Hepatocyte (in vitro differentiated cells): Measurements from ENCODE around the gene TMEM63A. TPM values are rescaled to one million over a fixed set of nuclear protein-coding genes. Genes with fewer than 3 reads are reported as not detected.
"Not testable (repeated sequence)": the region's sequence is repeated elsewhere in the genome, so short reads cannot be mapped to it uniquely, and the experiment has no call there.

Source experiments
- DNase-seq: peaks from one replicate; pipeline ENCODE4 v3.0.0-alpha.2; 2016; ENCODE audit warnings: low spot score
- H2AFZ ChIP-seq: fragments of 200-600 bp; sonication (generic); 2 replicates; pipeline ENCODE4 v1.6.0; 2016; ENCODE audit warnings: antibody characterized with exemption, mild to moderate bottlenecking
- H3K27ac ChIP-seq: fragments of 200-600 bp; sonication (generic); 2 replicates; pipeline ENCODE4 v1.5.1; 2016; ENCODE audit warnings: mild to moderate bottlenecking
- H3K27me3 ChIP-seq: fragments of 200-600 bp; sonication (generic); 2 replicates; pipeline ENCODE4 v1.6.1; 2016
- H3K36me3 ChIP-seq: fragments of 200-600 bp; sonication (generic); replicated peaks from 2 replicates; pipeline ENCODE4 v1.5.1; 2016; ENCODE audit warnings: low read depth; ENCODE audit not compliant: insufficient read depth
- H3K4me1 ChIP-seq: fragments of 200-600 bp; sonication (generic); 2 replicates; pipeline ENCODE4 v1.5.1; 2016; ENCODE audit warnings: mild to moderate bottlenecking, moderate library complexity; ENCODE audit not compliant: insufficient read depth
- H3K4me2 ChIP-seq: fragments of 200-600 bp; sonication (generic); 2 replicates; pipeline ENCODE4 v1.6.0; 2016
- H3K4me3 ChIP-seq: fragments of 200-600 bp; sonication (generic); 2 replicates; pipeline ENCODE4 v1.5.1; 2016; ENCODE audit warnings: mild to moderate bottlenecking
- H3K79me2 ChIP-seq: fragments of 200-600 bp; sonication (generic); 2 replicates; pipeline ENCODE4 v1.6.0; 2017; ENCODE audit warnings: mild to moderate bottlenecking
- H3K9me2 ChIP-seq: fragments of 200-600 bp; sonication (generic); replicated peaks from 2 replicates; pipeline ENCODE4 v1.6.0; 2017; ENCODE audit warnings: mild to moderate bottlenecking; ENCODE audit not compliant: insufficient read depth
- H3K9me3 ChIP-seq: fragments of 200-600 bp; sonication (generic); 2 replicates; pipeline ENCODE4 v1.5.1; 2016; ENCODE audit warnings: low read depth, mild to moderate bottlenecking
- H4K20me1 ChIP-seq: fragments of 200-600 bp; sonication (generic); 2 replicates; pipeline ENCODE4 v1.6.0; 2016; ENCODE audit warnings: mild to moderate bottlenecking; ENCODE audit not compliant: insufficient read depth, poor library complexity, severe bottlenecking
- CTCF ChIP-seq: fragments of 200-600 bp; sonication (generic); IDR thresholded peaks from 2 replicates; pipeline ENCODE4 v1.5.1; 2016; ENCODE audit warnings: antibody characterized with exemption, mild to moderate bottlenecking; ENCODE audit not compliant: poor library complexity
- EZH2 ChIP-seq: fragments of 200-600 bp; sonication (generic); IDR thresholded peaks from 2 replicates; pipeline ENCODE4 v1.6.1; 2016; ENCODE audit warnings: antibody characterized with exemption, mild to moderate bottlenecking, borderline replicate concordance
- EZH2phosphoT487 ChIP-seq: fragments of 200-600 bp; sonication (generic); IDR thresholded peaks from one replicate; pipeline ENCODE4 v1.6.1; 2018; ENCODE audit warnings: antibody characterized with exemption, mild to moderate bottlenecking, low read depth, moderate library complexity; ENCODE audit not compliant: unreplicated experiment, severe bottlenecking
- WGBS: methylation state at CpG from one replicate; pipeline ENCODE4 v1.1.6; 2016; ENCODE audit warnings: low lambda C conversion rate; ENCODE audit errors: missing lambda C conversion rate; 5-methylcytosine and 5-hydroxymethylcytosine counted together
- polyA plus RNA-seq: library from polyadenylated mRNA; unstranded; fragments of >200 nt; fragmentation: Nextera tagmentation; extraction: Ambion mirVana; gene quantifications from 2 replicates; pipeline ENCODE4 v1.2.1, GENCODE V29; 2016
- total RNA-seq: library from RNA; depleted of rRNA; stranded (reverse); fragments of >200 nt; gene quantifications from 2 replicates; pipeline ENCODE4 v1.2.3, GENCODE V29; 2014

Gene TMEM63A
- total and polyA plus RNA-seq, 2 experiments from 2014 or later, result 38.8 to 47.5 TPM

GRCh38 chr1:225813214-225813964 lies 68.8 kb downstream of the TMEM63A start:
- Histone ChIP-seq H3K36me3 (no peaks in the 10 kb centered on the region), H3K4me2 (peak overlapping the region; percentile 38), H3K9me2 (no peaks in the 10 kb centered on the region), H2AFZ (no peak overlapping the region), H3K27me3 (no peaks in the 10 kb centered on the region), H3K4me1 (peaks cover 48% of the 10 kb centered on the region), H3K4me3 (no peak overlapping the region), H3K79me2 (peaks cover 63% of the 10 kb centered on the region), H4K20me1 (no peaks in the 10 kb centered on the region), H3K27ac (peak overlapping the region; percentile 56), H3K9me3 (no peaks in the 10 kb centered on the region)
- DNase-seq, result peak; percentile 75
- TF ChIP-seq EZH2 (no peak), EZH2phosphoT487 (no peak), CTCF (no peak)
- WGBS, result 43% methylated on average over 10 of the region's 10 CpGs

- no peak for DNase-seq
These were observed 69.5 kb downstream of the TMEM63A start for GRCh38 chr1:225812488-225813213.

GRCh38 chr1:225811622-225812487 lies 70.3 kb downstream of the TMEM63A start:
- H3K27me3 ChIP-seq, result no peaks in the 10 kb centered on the region
- WGBS, result 71% methylated on average over 10 of the region's 10 CpGs
- no peaks in the 10 kb centered on the region for H3K36me3 ChIP-seq
- no peaks in the 10 kb centered on the region for H4K20me1 ChIP-seq
- H3K9me3 ChIP-seq, result no peaks in the 10 kb centered on the region
- no peak for DNase-seq
- no peak for TF ChIP-seq EZH2phosphoT487
- peak; percentile 35 for TF ChIP-seq CTCF
- H3K4me1 ChIP-seq, result peaks cover 38% of the 10 kb centered on the region
- H3K27ac ChIP-seq, result no peak overlapping the region
- no peak overlapping the region for H3K4me3 ChIP-seq
- H2AFZ ChIP-seq, result no peak overlapping the region
- H3K79me2 ChIP-seq, result peaks cover 49% of the 10 kb centered on the region
- no peaks in the 10 kb centered on the region for H3K9me2 ChIP-seq
- peak overlapping the region; percentile 97 for H3K4me2 ChIP-seq

More at GRCh38 chr1:225812488-225813213, 69.5 kb downstream of the TMEM63A start:
- H3K4me2 ChIP-seq, result peak overlapping the region; percentile 38
- H3K9me3 ChIP-seq, result no peaks in the 10 kb centered on the region
- H3K27me3 ChIP-seq, result no peaks in the 10 kb centered on the region
- TF ChIP-seq EZH2, result no peak
- no peak for TF ChIP-seq CTCF
- no peak for TF ChIP-seq EZH2phosphoT487
- H4K20me1 ChIP-seq, result no peaks in the 10 kb centered on the region
- H3K79me2 ChIP-seq, result peaks cover 56% of the 10 kb centered on the region
- H3K36me3 ChIP-seq, result no peaks in the 10 kb centered on the region
- WGBS, result 91% methylated on average over 8 of the region's 8 CpGs
- H3K4me1 ChIP-seq, result peaks cover 45% of the 10 kb centered on the region
- no peaks in the 10 kb centered on the region for H3K9me2 ChIP-seq
- no peak overlapping the region for H2AFZ ChIP-seq
- no peak overlapping the region for H3K4me3 ChIP-seq
- H3K27ac ChIP-seq, result peak overlapping the region; percentile 54

- H2AFZ ChIP-seq, result peak overlapping the region; percentile 55
- peak overlapping the region; percentile 97 for H3K4me2 ChIP-seq
- H3K27ac ChIP-seq, result peak overlapping the region; percentile 80
- H4K20me1 ChIP-seq, H3K27me3 ChIP-seq, H3K9me3 ChIP-seq, H3K9me2 ChIP-seq, H3K36me3 ChIP-seq: not testable (repeated sequence)
- WGBS, result 8% methylated on average over 29 of the region's 29 CpGs
- peak overlapping the region; percentile 87 for H3K4me3 ChIP-seq
- H3K79me2 ChIP-seq, result peaks cover 40% of the 10 kb centered on the region
- DNase-seq, result peak; percentile 60
- peaks cover 30% of the 10 kb centered on the region for H3K4me1 ChIP-seq
These were observed 71.3 kb downstream of the TMEM63A start for GRCh38 chr1:225810579-225811538.
